HEK293 (cell line): Measurements from ENCODE around the gene TECTA.

ENCODE experiments used
- CTCF ChIA-PET: fragments of 350-600 bp; formaldehyde crosslinking; extraction: SDS; loops from one replicate; lab custom pipeline; 2021; ENCODE audit warnings: antibody characterized with exemption; lab: Yijun Ruan, JAX
- POLR2A ChIA-PET: fragments of 300-600 bp; formaldehyde crosslinking; extraction: SDS; loops from one replicate; lab custom pipeline; 2020; ENCODE audit warnings: antibody characterized with exemption, inconsistent platforms; lab: Yijun Ruan, JAX
- H3K27ac ChIP-seq: fragments of 200-500 bp; sonication (Bioruptor generic); 2 replicates; pipeline ENCODE4 v1.5.1; 2014; ENCODE audit warnings: low read depth, low read length, control low read depth, inconsistent platforms; ENCODE audit errors: extremely low read depth
- H3K36me3 ChIP-seq, 2 experiments: fragments of 200-500 bp in 1 of 2; sonication (Bioruptor generic) in 1 of 2; 1 replicate in 1 of 2; 2 replicates in 1 of 2; pipeline ENCODE4 v1.5.1; 2014 to 2017; ENCODE audit warnings: inconsistent platforms in 2 of 2, low read length in 2 of 2; ENCODE audit not compliant: control insufficient read depth in 2 of 2, insufficient read depth in 1 of 2
- H3K4me1 ChIP-seq: fragments of 200-500 bp; sonication (Bioruptor generic); 2 replicates; pipeline ENCODE4 v1.5.1; 2014; ENCODE audit warnings: mild to moderate bottlenecking, low read length, inconsistent platforms; ENCODE audit not compliant: control insufficient read depth, insufficient read depth
- H3K4me3 ChIP-seq: 2 replicates; pipeline ENCODE4 v1.5.1; 2011; ENCODE audit warnings: low read depth, mild to moderate bottlenecking, control low read depth, low read length, moderate library complexity
- H3K9me3 ChIP-seq: fragments of 200-500 bp; sonication (Bioruptor generic); 2 replicates; pipeline ENCODE4 v1.5.1; 2014; ENCODE audit warnings: low read depth, low read length, inconsistent platforms; ENCODE audit not compliant: control insufficient read depth, insufficient read depth
- FEZF1 ChIP-seq: fragments of 450-650 bp; formaldehyde crosslinking; IDR thresholded peaks from 2 replicates; pipeline ENCODE4 v1.5.1; 2016; ENCODE audit warnings: missing biosample characterization, missing genetic modification characterization
- PRDM1 ChIP-seq: fragments of 450-650 bp; formaldehyde crosslinking; IDR thresholded peaks from 2 replicates; pipeline ENCODE4; 2016; ENCODE audit warnings: missing biosample characterization, missing genetic modification characterization
- REPIN1 ChIP-seq: fragments of 450-650 bp; formaldehyde crosslinking; IDR thresholded peaks from 2 replicates; pipeline ENCODE4 v1.5.1; 2017; ENCODE audit warnings: missing biosample characterization, missing genetic modification characterization, low read depth
- YY2 ChIP-seq: fragments of 450-650 bp; formaldehyde crosslinking; IDR thresholded peaks from 2 replicates; pipeline ENCODE4 v1.5.1; 2016; ENCODE audit warnings: missing biosample characterization, missing genetic modification characterization
- ZFP37 ChIP-seq: fragments of 450-650 bp; formaldehyde crosslinking; IDR thresholded peaks from 2 replicates; pipeline ENCODE4 v1.5.1; 2016; ENCODE audit warnings: missing biosample characterization, missing genetic modification characterization
- ZNF146 ChIP-seq: fragments of 450-650 bp; formaldehyde crosslinking; IDR thresholded peaks from 2 replicates; pipeline ENCODE4 v1.5.1; 2016; ENCODE audit warnings: missing biosample characterization, missing genetic modification characterization
- ZNF16 ChIP-seq: fragments of 450-650 bp; formaldehyde crosslinking; IDR thresholded peaks from 2 replicates; pipeline ENCODE4 v1.5.1; 2016; ENCODE audit warnings: low read depth, missing biosample characterization, missing genetic modification characterization
- ZNF211 ChIP-seq: fragments of 450-650 bp; formaldehyde crosslinking; IDR thresholded peaks from 2 replicates; pipeline ENCODE4 v1.5.1; 2016; ENCODE audit warnings: low read depth, missing biosample characterization, missing genetic modification characterization
- ZNF37A ChIP-seq: fragments of 450-650 bp; IDR thresholded peaks from 2 replicates; pipeline ENCODE4 v1.5.1; 2018; ENCODE audit warnings: missing biosample characterization, missing genetic modification characterization
- ZNF423 ChIP-seq: fragments of 450-650 bp; formaldehyde crosslinking; IDR thresholded peaks from 2 replicates; pipeline ENCODE4 v1.5.1; 2016; ENCODE audit warnings: missing biosample characterization, missing genetic modification characterization
- ZNF548 ChIP-seq: fragments of 450-650 bp; formaldehyde crosslinking; IDR thresholded peaks from 2 replicates; pipeline ENCODE4 v1.5.1; 2016; ENCODE audit warnings: missing biosample characterization, missing genetic modification characterization
- ZNF558 ChIP-seq: fragments of 450-650 bp; formaldehyde crosslinking; IDR thresholded peaks from 2 replicates; pipeline ENCODE4 v1.5.1; 2016; ENCODE audit warnings: missing biosample characterization, missing genetic modification characterization
- ZNF560 ChIP-seq: fragments of 450-650 bp; formaldehyde crosslinking; IDR thresholded peaks from 2 replicates; pipeline ENCODE4 v1.5.1; 2017; ENCODE audit warnings: missing biosample characterization, missing genetic modification characterization, borderline replicate concordance
- ZNF621 ChIP-seq: fragments of 450-650 bp; formaldehyde crosslinking; IDR thresholded peaks from 2 replicates; pipeline ENCODE4 v1.5.1; 2017; ENCODE audit warnings: missing biosample characterization, missing genetic modification characterization
- ZNF701 ChIP-seq: fragments of 450-650 bp; formaldehyde crosslinking; IDR thresholded peaks from 2 replicates; pipeline ENCODE4 v1.5.1; 2016; ENCODE audit warnings: missing biosample characterization, missing genetic modification characterization
- ZNF791 ChIP-seq: fragments of 450-650 bp; formaldehyde crosslinking; IDR thresholded peaks from 2 replicates; pipeline ENCODE4 v1.5.1; 2016; ENCODE audit warnings: missing biosample characterization, missing genetic modification characterization
- TF ChIP-seq, protein P1 (sequence below): fragments of 450-650 bp; formaldehyde crosslinking; IDR thresholded peaks from 2 replicates; pipeline ENCODE4 v1.5.1; 2016; ENCODE audit warnings: missing biosample characterization, missing genetic modification characterization, borderline replicate concordance
- TF ChIP-seq, protein P2 (sequence below): fragments of 450-650 bp; formaldehyde crosslinking; IDR thresholded peaks from 2 replicates; pipeline ENCODE4 v1.5.1; 2017; ENCODE audit warnings: missing biosample characterization, missing genetic modification characterization
- TF ChIP-seq, protein P3 (sequence below): fragments of 450-650 bp; formaldehyde crosslinking; conservative IDR thresholded peaks from 2 replicates; pipeline ENCODE4 v1.5.1; 2016; ENCODE audit warnings: low read depth, missing biosample characterization, missing genetic modification characterization

Gene TECTA

DNA sequence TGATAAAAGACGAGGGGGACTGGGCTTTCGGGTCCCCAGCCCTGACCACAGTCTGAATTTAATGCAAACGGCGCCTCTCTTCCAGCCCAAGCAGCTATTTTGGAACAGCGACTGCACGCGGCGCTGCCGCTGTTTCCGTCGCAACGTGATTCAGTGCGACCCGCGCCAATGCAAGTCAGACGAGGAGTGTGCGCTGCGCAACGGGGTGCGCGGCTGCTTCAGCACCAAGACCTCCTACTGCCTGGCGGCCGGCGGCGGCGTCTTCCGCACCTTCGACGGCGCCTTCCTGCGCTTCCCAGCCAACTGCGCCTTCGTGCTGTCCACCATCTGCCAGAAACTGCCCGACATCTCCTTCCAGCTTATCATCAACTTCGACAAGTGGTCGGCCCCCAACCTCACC, 56.7 kb downstream of the TECTA start (continued):
- TF ChIP-seq, protein P1, sequence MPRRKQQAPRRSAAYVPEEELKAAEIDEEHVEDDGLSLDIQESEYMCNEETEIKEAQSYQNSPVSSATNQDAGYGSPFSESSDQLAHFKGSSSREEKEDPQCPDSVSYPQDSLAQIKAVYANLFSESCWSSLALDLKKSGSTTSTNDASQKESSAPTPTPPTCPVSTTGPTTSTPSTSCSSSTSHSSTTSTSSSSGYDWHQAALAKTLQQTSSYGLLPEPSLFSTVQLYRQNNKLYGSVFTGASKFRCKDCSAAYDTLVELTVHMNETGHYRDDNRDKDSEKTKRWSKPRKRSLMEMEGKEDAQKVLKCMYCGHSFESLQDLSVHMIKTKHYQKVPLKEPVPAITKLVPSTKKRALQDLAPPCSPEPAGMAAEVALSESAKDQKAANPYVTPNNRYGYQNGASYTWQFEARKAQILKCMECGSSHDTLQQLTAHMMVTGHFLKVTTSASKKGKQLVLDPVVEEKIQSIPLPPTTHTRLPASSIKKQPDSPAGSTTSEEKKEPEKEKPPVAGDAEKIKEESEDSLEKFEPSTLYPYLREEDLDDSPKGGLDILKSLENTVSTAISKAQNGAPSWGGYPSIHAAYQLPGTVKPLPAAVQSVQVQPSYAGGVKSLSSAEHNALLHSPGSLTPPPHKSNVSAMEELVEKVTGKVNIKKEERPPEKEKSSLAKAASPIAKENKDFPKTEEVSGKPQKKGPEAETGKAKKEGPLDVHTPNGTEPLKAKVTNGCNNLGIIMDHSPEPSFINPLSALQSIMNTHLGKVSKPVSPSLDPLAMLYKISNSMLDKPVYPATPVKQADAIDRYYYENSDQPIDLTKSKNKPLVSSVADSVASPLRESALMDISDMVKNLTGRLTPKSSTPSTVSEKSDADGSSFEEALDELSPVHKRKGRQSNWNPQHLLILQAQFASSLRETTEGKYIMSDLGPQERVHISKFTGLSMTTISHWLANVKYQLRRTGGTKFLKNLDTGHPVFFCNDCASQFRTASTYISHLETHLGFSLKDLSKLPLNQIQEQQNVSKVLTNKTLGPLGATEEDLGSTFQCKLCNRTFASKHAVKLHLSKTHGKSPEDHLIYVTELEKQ (tag by site-specific recombination) = no peak
- TF ChIP-seq, protein P2, sequence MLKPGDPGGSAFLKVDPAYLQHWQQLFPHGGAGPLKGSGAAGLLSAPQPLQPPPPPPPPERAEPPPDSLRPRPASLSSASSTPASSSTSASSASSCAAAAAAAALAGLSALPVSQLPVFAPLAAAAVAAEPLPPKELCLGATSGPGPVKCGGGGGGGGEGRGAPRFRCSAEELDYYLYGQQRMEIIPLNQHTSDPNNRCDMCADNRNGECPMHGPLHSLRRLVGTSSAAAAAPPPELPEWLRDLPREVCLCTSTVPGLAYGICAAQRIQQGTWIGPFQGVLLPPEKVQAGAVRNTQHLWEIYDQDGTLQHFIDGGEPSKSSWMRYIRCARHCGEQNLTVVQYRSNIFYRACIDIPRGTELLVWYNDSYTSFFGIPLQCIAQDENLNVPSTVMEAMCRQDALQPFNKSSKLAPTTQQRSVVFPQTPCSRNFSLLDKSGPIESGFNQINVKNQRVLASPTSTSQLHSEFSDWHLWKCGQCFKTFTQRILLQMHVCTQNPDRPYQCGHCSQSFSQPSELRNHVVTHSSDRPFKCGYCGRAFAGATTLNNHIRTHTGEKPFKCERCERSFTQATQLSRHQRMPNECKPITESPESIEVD = no peak
- TF ChIP-seq YY2 = no peak

DNA sequence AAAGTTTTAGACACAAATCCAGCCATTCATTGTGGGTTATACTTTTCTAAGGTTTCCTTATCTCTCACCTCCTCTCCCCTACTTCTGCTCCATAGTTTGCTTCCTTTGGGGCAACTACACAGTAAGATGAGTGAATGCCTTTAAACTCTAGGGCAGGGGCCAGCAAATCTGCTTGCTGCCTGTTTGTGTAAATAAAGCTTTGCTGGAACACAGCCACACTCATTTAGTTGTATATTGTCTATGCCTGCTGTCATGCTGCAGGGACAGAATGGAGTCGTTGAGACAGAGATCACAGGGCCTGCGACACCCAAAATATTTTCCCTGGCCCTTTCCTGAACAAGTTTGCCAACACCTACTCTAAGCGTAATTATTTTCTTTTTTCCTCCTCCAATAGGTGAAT, 58.7 kb downstream of the TECTA start:
- ChIA-PET POLR2A (no interaction called here), CTCF (interaction anchor here (1.0 kb wide), 1 partner anchor 35 kb away, joined by 4 read pairs; no protein-coding TSS in a partner anchor)
- Histone ChIP-seq H3K27ac (no peak overlapping the region), H3K9me3 (no peaks in the 10 kb centered on the region), H3K36me3 (no peaks in the 10 kb centered on the region), H3K4me3 (no peak overlapping the region), H3K4me1 (no peaks in the 10 kb centered on the region)
- TF ChIP-seq ZNF146 (no peak), FEZF1 (tag by site-specific recombination) (no peak), ZNF701 (tag by site-specific recombination) (no peak), ZNF423 (no peak), PRDM1 (tag by site-specific recombination) (no peak), ZNF560 (no peak), ZNF211 (tag by site-specific recombination) (no peak), ZNF37A (tag by site-specific recombination) (no peak), ZNF621 (tag by site-specific recombination) (no peak), ZFP37 (no peak), ZNF558 (tag by site-specific recombination) (no peak), ZNF791 (no peak), ZNF16 (tag by site-specific recombination) (no peak), ZNF548 (no peak), REPIN1 (no peak)
- TF ChIP-seq, protein P3, sequence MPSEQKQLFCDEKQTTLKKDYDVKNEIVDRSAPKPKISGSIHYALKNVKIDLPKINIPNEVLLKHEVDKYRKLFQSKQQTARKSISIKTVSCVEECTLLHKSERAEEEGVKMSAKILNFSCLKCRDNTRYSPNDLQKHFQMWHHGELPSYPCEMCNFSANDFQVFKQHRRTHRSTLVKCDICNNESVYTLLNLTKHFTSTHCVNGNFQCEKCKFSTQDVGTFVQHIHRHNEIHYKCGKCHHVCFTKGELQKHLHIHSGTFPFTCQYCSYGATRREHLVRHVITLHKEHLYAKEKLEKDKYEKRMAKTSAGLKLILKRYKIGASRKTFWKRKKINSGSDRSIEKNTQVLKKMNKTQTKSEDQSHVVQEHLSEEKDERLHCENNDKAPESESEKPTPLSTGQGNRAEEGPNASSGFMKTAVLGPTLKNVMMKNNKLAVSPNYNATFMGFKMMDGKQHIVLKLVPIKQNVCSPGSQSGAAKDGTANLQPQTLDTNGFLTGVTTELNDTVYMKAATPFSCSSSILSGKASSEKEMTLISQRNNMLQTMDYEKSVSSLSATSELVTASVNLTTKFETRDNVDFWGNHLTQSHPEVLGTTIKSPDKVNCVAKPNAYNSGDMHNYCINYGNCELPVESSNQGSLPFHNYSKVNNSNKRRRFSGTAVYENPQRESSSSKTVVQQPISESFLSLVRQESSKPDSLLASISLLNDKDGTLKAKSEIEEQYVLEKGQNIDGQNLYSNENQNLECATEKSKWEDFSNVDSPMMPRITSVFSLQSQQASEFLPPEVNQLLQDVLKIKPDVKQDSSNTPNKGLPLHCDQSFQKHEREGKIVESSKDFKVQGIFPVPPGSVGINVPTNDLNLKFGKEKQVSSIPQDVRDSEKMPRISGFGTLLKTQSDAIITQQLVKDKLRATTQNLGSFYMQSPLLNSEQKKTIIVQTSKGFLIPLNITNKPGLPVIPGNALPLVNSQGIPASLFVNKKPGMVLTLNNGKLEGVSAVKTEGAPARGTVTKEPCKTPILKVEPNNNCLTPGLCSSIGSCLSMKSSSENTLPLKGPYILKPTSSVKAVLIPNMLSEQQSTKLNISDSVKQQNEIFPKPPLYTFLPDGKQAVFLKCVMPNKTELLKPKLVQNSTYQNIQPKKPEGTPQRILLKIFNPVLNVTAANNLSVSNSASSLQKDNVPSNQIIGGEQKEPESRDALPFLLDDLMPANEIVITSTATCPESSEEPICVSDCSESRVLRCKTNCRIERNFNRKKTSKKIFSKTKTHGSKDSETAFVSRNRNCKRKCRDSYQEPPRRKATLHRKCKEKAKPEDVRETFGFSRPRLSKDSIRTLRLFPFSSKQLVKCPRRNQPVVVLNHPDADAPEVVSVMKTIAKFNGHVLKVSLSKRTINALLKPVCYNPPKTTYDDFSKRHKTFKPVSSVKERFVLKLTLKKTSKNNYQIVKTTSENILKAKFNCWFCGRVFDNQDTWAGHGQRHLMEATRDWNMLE (tag by site-specific recombination) = no peak
